NCI-H748 (cell line): ENCODE results near the gene TPCN2.

Source experiments
- DNase-seq: peaks from one replicate; lab custom pipeline; 2025; ENCODE audit not compliant: unreplicated experiment; lab: John Stamatoyannopoulos, UW

Gene TPCN2

DNA sequence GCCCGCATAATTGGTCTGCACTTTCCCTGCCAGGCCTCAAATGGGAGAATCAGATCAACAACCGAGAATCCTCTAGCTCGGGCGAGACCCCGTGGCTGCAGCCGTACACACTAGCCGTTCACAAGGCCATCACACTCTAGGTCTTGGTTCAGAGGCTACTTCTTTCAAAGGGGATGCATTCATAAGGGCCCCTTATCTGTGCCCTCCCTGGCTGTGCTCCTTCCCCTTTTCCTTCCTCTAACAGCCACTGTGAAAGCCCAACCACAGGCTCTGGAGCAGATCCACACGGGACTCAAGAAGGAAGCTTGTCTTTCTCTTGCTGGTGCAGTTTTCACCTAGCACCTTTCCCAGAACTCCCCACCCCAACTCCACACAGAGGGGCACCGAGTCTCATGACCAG, 131.5 kb downstream of the TPCN2 start:
- no peak for DNase-seq

DNA sequence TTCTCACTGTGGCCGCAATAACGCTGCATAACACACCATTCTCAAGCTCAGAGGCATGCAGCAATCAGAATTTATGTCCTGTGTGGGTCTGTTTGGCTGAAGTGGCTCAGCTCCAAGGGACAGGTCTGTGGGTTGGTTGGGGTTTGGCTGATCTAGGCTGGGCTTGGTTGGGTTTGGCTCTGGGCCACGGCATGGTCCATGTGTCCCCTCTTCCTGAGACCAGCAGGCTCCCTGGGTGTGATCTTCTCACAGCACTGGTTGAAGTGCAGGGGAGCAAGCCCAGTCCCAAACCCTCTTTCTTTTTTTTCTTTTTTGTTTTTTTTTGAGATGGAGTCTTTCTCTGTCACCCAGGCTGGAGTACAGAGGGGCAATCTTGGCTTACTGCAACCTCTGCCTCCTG, 132.0 kb downstream of the TPCN2 start:
- DNase-seq: no peak

DNA sequence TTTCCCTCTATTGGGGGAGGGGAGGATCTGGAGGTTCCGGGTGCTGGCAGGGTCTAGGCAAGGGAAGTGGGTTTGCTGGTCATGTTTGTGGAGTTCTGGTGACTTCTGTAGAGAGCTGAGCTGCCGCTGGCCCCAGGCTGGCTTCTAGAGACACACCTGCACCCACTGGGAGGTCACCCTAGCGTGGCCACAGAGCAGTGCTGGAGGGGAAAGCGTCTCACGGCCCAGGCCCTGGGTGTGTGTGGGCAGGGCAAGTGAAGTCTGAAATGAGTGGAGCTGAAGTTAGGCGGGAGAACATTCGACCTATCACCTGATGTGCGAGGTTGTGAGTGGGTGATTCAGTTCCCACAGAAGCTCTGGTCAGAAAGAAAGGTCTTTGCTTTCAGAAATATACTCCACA, 134.9 kb downstream of the TPCN2 start:
- no peak for DNase-seq
